CD14-positive monocyte (primary cell): ENCODE data around the gene MAP3K10. TPM values are rescaled to one million over a fixed set of nuclear protein-coding genes. Genes with fewer than 3 reads are reported as not detected.
A peak's percentile ranks its signal among the peaks of the same experiment; 100 is the strongest.

Source experiments
- DNase-seq, 3 donors: peaks; one replicate each; pipeline ENCODE4 v3.0.0-alpha.2; 2011 to 2022
- H2AFZ ChIP-seq: 2 replicates; pipeline ENCODE4 v1.6.0; 2012; ENCODE audit warnings: mild to moderate bottlenecking, low read depth, low read length, inconsistent platforms; ENCODE audit not compliant: insufficient read depth, poor library complexity, severe bottlenecking
- H3K27ac ChIP-seq, 2 donors: 1 replicate in 1 of 2; 2 replicates in 1 of 2; pipeline ENCODE4 v1.5.1; 2012 to 2013; ENCODE audit warnings: low read length in 2 of 2, control low read depth in 1 of 2, inconsistent platforms in 1 of 2, low read depth in 1 of 2, mild to moderate bottlenecking in 1 of 2
- H3K27me3 ChIP-seq, 2 donors: one replicate each; pipeline versions ENCODE4 v1.6.0 to v1.6.1; 2011 to 2013; ENCODE audit warnings: low read length in 2 of 2; ENCODE audit not compliant: control insufficient read depth in 2 of 2, insufficient read depth in 2 of 2
- H3K36me3 ChIP-seq, 2 donors: replicated peaks in 1 of 2; 1 replicate in 1 of 2; 2 replicates in 1 of 2; pipeline versions ENCODE4 v1.5.1 to v1.6.1; 2012 to 2013; ENCODE audit warnings: low read length in 2 of 2, control low read depth in 1 of 2, inconsistent platforms in 1 of 2, mild to moderate bottlenecking in 1 of 2; ENCODE audit not compliant: insufficient read depth in 2 of 2, control insufficient read depth in 1 of 2
- H3K4me1 ChIP-seq, 2 donors: 1 replicate in 1 of 2; 2 replicates in 1 of 2; pipeline versions ENCODE4 v1.5.1 to v1.6.1; 2012 to 2013; ENCODE audit warnings: low read length in 2 of 2, control low read depth in 1 of 2, inconsistent platforms in 1 of 2, mild to moderate bottlenecking in 1 of 2, moderate library complexity in 1 of 2; ENCODE audit not compliant: insufficient read depth in 2 of 2, control insufficient read depth in 1 of 2
- H3K4me2 ChIP-seq: replicated peaks from 2 replicates; pipeline ENCODE3; 2012; ENCODE audit warnings: low read length, moderate library complexity, mild to moderate bottlenecking; ENCODE audit not compliant: poor library complexity, severe bottlenecking; ENCODE audit errors: extremely low read depth
- H3K4me3 ChIP-seq, 3 experiments: fragments of 200-600 bp in 1 of 3; sonication (generic) in 1 of 3; replicated peaks in 1 of 3; 1 replicate in 2 of 3; 2 replicates in 1 of 3; pipeline ENCODE4 v1.5.1; 2011 to 2013; ENCODE audit warnings: low read length in 3 of 3, mild to moderate bottlenecking in 3 of 3, control low read depth in 2 of 3, low read depth in 2 of 3, inconsistent platforms in 1 of 3, moderate library complexity in 1 of 3
- H3K79me2 ChIP-seq: 2 replicates; pipeline ENCODE4 v1.6.0; 2012; ENCODE audit warnings: mild to moderate bottlenecking, control low read depth, inconsistent platforms, low read length, moderate library complexity; ENCODE audit not compliant: insufficient read depth
- H3K9ac ChIP-seq: 2 replicates; pipeline ENCODE4 v1.6.0; 2017; ENCODE audit warnings: low read length, mild to moderate bottlenecking; ENCODE audit not compliant: insufficient read depth, poor library complexity, severe bottlenecking
- H3K9me3 ChIP-seq, 2 donors: replicated peaks in 1 of 2; 1 replicate in 1 of 2; 2 replicates in 1 of 2; pipeline versions ENCODE4 v1.5.1 to v1.6.1; 2012 to 2013; ENCODE audit warnings: low read length in 2 of 2, control low read depth in 1 of 2; ENCODE audit not compliant: control insufficient read depth in 1 of 2, insufficient read depth in 1 of 2
- H4K20me1 ChIP-seq: 2 replicates; pipeline ENCODE4 v1.6.0; 2012; ENCODE audit warnings: mild to moderate bottlenecking, low read length, control low read depth, moderate library complexity; ENCODE audit not compliant: insufficient read depth
- H3K27ac Mint-ChIP-seq, 7 donors: one replicate each; pipeline ENCODE4 v1.8.0; 2020; ENCODE audit warnings: mild to moderate bottlenecking in 7 of 7, mixed read lengths in 7 of 7, moderate library complexity in 6 of 7, inconsistent platforms in 2 of 7
- H3K27me3 Mint-ChIP-seq, 3 donors: one replicate each; pipeline ENCODE4 v1.8.0; 2021 to 2022; ENCODE audit warnings: low read depth in 3 of 3, mild to moderate bottlenecking in 3 of 3, mixed read lengths in 3 of 3, moderate library complexity in 3 of 3, inconsistent platforms in 1 of 3
- H3K36me3 Mint-ChIP-seq, 2 donors: one replicate each; pipeline ENCODE4 v1.8.0; 2020; ENCODE audit warnings: mixed read lengths in 2 of 2, inconsistent platforms in 1 of 2, mild to moderate bottlenecking in 1 of 2
- H3K4me1 Mint-ChIP-seq: one replicate; pipeline ENCODE4 v1.8.0; 2020; ENCODE audit warnings: mild to moderate bottlenecking, mixed read lengths
- H3K4me3 Mint-ChIP-seq, 2 donors: one replicate each; pipeline ENCODE4 v1.8.0; 2020; ENCODE audit warnings: mild to moderate bottlenecking in 2 of 2, mixed read lengths in 2 of 2, moderate library complexity in 1 of 2
- H3K9me3 Mint-ChIP-seq, 7 donors: one replicate each; pipeline ENCODE4 v1.8.0; 2020 to 2022; ENCODE audit warnings: mixed read lengths in 7 of 7, mild to moderate bottlenecking in 6 of 7, moderate library complexity in 6 of 7, inconsistent platforms in 2 of 7
- CTCF ChIP-seq: fragments of 200-600 bp; IDR thresholded peaks from one replicate; pipeline ENCODE4 v1.8.0; 2022; ENCODE audit warnings: antibody characterized with exemption, mild to moderate bottlenecking
- WGBS: methylation state at CpG from one replicate; pipeline ENCODE4 v1.1.5; 2013; ENCODE audit warnings: missing lambda C conversion rate; ENCODE audit not compliant: insufficient coverage; 5-methylcytosine and 5-hydroxymethylcytosine counted together
- intact Hi-C, 2 donors: fragments of 100-400 bp; cut with micrococcal nuclease; formaldehyde crosslinking; loops; one replicate each; pipeline versions ENCODE4 v1.15.0 to v1.15.1; 2023
- polyA plus RNA-seq, 3 donors: library from polyadenylated mRNA; depleted of rRNA in 1 of 3; unstranded in 2 of 3; stranded (reverse) in 1 of 3; fragments of 300-500 nt in 2 of 3; fragments of >200 nt in 1 of 3; fragmentation: Illumina TruSeq in 2 of 3; gene quantifications; 1 replicate in 2 of 3; 2 replicates in 1 of 3; pipeline ENCODE4 v1.2.3, GENCODE V29; 2012 to 2021

The MAP3K10 gene
- polyA plus RNA-seq, 3 donors, result 0.05 to 9.1 TPM; not detected in 1

GRCh38 chr19:40149501-40149900 is 41.7 kb upstream of the MAP3K10 start:
- Histone ChIP-seq H2AFZ (no peak overlapping the region), H3K27me3 (no peaks in the 10 kb centered on the region), H3K9me3 (no peaks in the 10 kb centered on the region), H3K79me2 (no peaks in the 10 kb centered on the region), H3K4me2 (no peak overlapping the region), H3K36me3 (no peaks in the 10 kb centered on the region), H3K4me3 (no peak overlapping the region), H3K4me1 (peaks cover 49 to 52% of the 10 kb centered on the region in 2 donors), H3K9ac (no peak overlapping the region), H4K20me1 (no peaks in the 10 kb centered on the region), H3K27ac (no peak overlapping the region)
- intact Hi-C loops, result no loop called here
- Mint-ChIP-seq H3K27ac (peak overlapping the region in 2 of 7 donors; percentile 13 to 25), H3K4me3 (no peak overlapping the region), H3K27me3 (peaks cover 0 to 3% (median 0%) of the 10 kb centered on the region in 3 donors), H3K4me1 (peaks cover 60% of the 10 kb centered on the region), H3K9me3 (peaks cover 0 to 9% (median 3%) of the 10 kb centered on the region in 7 donors), H3K36me3 (no peaks in the 10 kb centered on the region)
- no peak for TF ChIP-seq CTCF
- no CpG with 5 or more reads among the region's 3 CpGs for WGBS
- DNase-seq, result no peak

GRCh38 chr19:40150170-40150569 is 41.1 kb upstream of the MAP3K10 start:
- Mint-ChIP-seq H3K4me1 (peaks cover 55% of the 10 kb centered on the region), H3K4me3 (no peak overlapping the region), H3K9me3 (peaks cover 0 to 10% (median 3%) of the 10 kb centered on the region in 7 donors), H3K27ac (peak overlapping the region in 1 of 7 donors; percentile 10), H3K36me3 (no peaks in the 10 kb centered on the region), H3K27me3 (peaks cover 0 to 4% (median 0%) of the 10 kb centered on the region in 3 donors)
- H3K27me3 ChIP-seq, result no peaks in the 10 kb centered on the region
- no peaks in the 10 kb centered on the region for H3K79me2 ChIP-seq
- TF ChIP-seq CTCF, result no peak
- H2AFZ ChIP-seq, result no peak overlapping the region
- no peak overlapping the region for H3K27ac ChIP-seq
- WGBS, result no CpG with 5 or more reads among the region's 5 CpGs
- H3K9ac ChIP-seq, result no peak overlapping the region
- H3K4me1 ChIP-seq, result peaks cover 42 to 45% of the 10 kb centered on the region in 2 donors
- intact Hi-C loops, result no loop called here
- H3K4me3 ChIP-seq, result no peak overlapping the region
- no peaks in the 10 kb centered on the region for H4K20me1 ChIP-seq
- no peaks in the 10 kb centered on the region for H3K36me3 ChIP-seq
- H3K9me3 ChIP-seq, result peaks cover 0 to under 1% of the 10 kb centered on the region in 2 donors
- DNase-seq, result peak in 1 of 3 donors; percentile 39
- H3K4me2 ChIP-seq, result no peak overlapping the region
